Uterus (tissue), 2 donors: ENCODE data around the gene FBLN1.

Source experiments
- POLR2A ChIP-seq, 2 donors: fragments of 450-650 bp; IDR thresholded peaks; one replicate each; pipeline ENCODE4 v1.6.1; 2016; ENCODE audit warnings: antibody characterized with exemption in 2 of 2, mild to moderate bottlenecking in 1 of 2, moderate library complexity in 1 of 2
- TF ChIP-seq, protein P1 (sequence below), 4 experiments: fragments of 200-600 bp in 2 of 4; fragments of 450-650 bp in 2 of 4; sonication (generic) in 2 of 4; IDR thresholded peaks; one replicate each; pipeline ENCODE4 v1.5.1; 2016 to 2019; ENCODE audit warnings: antibody characterized with exemption in 4 of 4, mild to moderate bottlenecking in 2 of 4, moderate library complexity in 1 of 4

DNA sequence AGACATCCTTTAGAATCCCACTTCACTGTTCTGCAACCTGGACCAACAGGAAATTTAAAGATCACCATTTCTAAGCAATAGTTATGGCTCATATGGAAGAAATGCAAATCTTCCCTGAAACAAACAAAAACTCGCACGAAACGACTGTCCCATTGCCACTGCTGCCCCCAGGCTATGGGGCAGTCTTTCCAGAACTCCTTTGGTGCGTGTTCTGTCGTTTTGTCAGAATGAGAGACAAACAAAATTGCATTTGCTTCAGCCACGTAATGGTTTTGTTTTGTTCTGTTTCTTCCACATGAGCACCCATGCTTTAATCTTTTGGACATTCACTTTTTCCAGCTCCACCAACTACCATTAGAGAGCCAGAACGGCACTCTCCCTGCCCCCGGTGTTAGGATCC lies 10.8 kb upstream of the FBLN1 start:
- TF ChIP-seq POLR2A (IDR thresholded peaks at IDR 0.05), result no peak
- TF ChIP-seq, protein P1, sequence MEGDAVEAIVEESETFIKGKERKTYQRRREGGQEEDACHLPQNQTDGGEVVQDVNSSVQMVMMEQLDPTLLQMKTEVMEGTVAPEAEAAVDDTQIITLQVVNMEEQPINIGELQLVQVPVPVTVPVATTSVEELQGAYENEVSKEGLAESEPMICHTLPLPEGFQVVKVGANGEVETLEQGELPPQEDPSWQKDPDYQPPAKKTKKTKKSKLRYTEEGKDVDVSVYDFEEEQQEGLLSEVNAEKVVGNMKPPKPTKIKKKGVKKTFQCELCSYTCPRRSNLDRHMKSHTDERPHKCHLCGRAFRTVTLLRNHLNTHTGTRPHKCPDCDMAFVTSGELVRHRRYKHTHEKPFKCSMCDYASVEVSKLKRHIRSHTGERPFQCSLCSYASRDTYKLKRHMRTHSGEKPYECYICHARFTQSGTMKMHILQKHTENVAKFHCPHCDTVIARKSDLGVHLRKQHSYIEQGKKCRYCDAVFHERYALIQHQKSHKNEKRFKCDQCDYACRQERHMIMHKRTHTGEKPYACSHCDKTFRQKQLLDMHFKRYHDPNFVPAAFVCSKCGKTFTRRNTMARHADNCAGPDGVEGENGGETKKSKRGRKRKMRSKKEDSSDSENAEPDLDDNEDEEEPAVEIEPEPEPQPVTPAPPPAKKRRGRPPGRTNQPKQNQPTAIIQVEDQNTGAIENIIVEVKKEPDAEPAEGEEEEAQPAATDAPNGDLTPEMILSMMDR (IDR thresholded peaks at IDR 0.05), result no peak
